ENCODE results near the gene GPR15LG.

The GPR15LG gene

GRCh38 chr10:84217746-84218145, 44.1 kb downstream of the GPR15LG start:
- H3K4me3 ChIP-seq (ENCODE audit: low read length) = no peak overlapping the region
- DNase-seq (ENCODE audit: low read depth) = no peak
- no peak for TF ChIP-seq CTCF (conservative IDR thresholded peaks at IDR 0.05; ENCODE audit: low read length)

GRCh38 chr10:84221916-84222315, 48.3 kb downstream of the GPR15LG start:
- H3K4me3 ChIP-seq (ENCODE audit: low read length) = no peak overlapping the region
- TF ChIP-seq CTCF (conservative IDR thresholded peaks at IDR 0.05; ENCODE audit: low read length) = no peak
- no peak for DNase-seq (ENCODE audit: low read depth)

- TF ChIP-seq CTCF (conservative IDR thresholded peaks at IDR 0.05; ENCODE audit: low read length) = no peak
- no peak overlapping the region for H3K4me3 ChIP-seq (ENCODE audit: low read length)
- no peak for DNase-seq (ENCODE audit: low read depth)
Measured at GRCh38 chr10:84224411-84225028, 50.9 kb downstream of the GPR15LG start.

GRCh38 chr10:84225427-84226173, 52.0 kb downstream of the GPR15LG start, which contains the start of gene LRIT2:
TSS of gene LRIT2 (minus strand) at chr10:84225544. CDS start at chr10:84225520, 24 bp downstream.
- no peak for TF ChIP-seq CTCF (conservative IDR thresholded peaks at IDR 0.05; ENCODE audit: low read length)
- H3K4me3 ChIP-seq (ENCODE audit: low read length) = no peak within 1 kb of the TSS
- no peak for DNase-seq (ENCODE audit: low read depth)

- DNase-seq (ENCODE audit: low read depth) = no peak
- no peak for TF ChIP-seq CTCF (conservative IDR thresholded peaks at IDR 0.05; ENCODE audit: low read length)
- no peak overlapping the region for H3K4me3 ChIP-seq (ENCODE audit: low read length)
Measured at GRCh38 chr10:84226616-84227015, 53.0 kb downstream of the GPR15LG start.

- no peak for TF ChIP-seq CTCF (conservative IDR thresholded peaks at IDR 0.05; ENCODE audit: low read length)
- no peak for DNase-seq (ENCODE audit: low read depth)
- H3K4me3 ChIP-seq (ENCODE audit: low read length) = no peak overlapping the region
Measured at GRCh38 chr10:84227810-84228209, 54.2 kb downstream of the GPR15LG start.

- peak; percentile 6 for DNase-seq (ENCODE audit: low read depth)
- no peak overlapping the region for H3K4me3 ChIP-seq (ENCODE audit: low read length)
- no peak for TF ChIP-seq CTCF (conservative IDR thresholded peaks at IDR 0.05; ENCODE audit: low read length)
Measured at GRCh38 chr10:84230359-84230758, 56.8 kb downstream of the GPR15LG start.

Measured in AG10803 (cell line).